Neural progenitor cell (in vitro differentiated cells): Measurements from ENCODE around the gene OLFM1. TPM values are rescaled to one million over a fixed set of nuclear protein-coding genes. Genes with fewer than 3 reads are reported as not detected.

Experiments
- DNase-seq: peaks from one replicate; pipeline ENCODE4 v3.0.0-alpha.2; 2016; ENCODE audit warnings: low spot score
- H2AFZ ChIP-seq: fragments of 200-600 bp; sonication (generic); replicated peaks from 2 replicates; pipeline ENCODE4 v1.6.1; 2016; ENCODE audit warnings: antibody characterized with exemption
- H3F3A ChIP-seq: fragments of 200-600 bp; sonication (generic); 2 replicates; pipeline ENCODE4 v1.6.1; 2016; ENCODE audit warnings: antibody characterized with exemption, low read depth
- H3K27ac ChIP-seq: fragments of 200-600 bp; sonication (generic); 2 replicates; pipeline ENCODE4 v1.5.1; 2016; ENCODE audit warnings: mild to moderate bottlenecking
- H3K27me3 ChIP-seq: fragments of 200-600 bp; sonication (generic); 2 replicates; pipeline ENCODE4 v1.6.1; 2016; ENCODE audit warnings: mild to moderate bottlenecking, moderate library complexity
- H3K36me3 ChIP-seq: fragments of 200-600 bp; sonication (generic); 2 replicates; pipeline ENCODE4 v1.5.1; 2016
- H3K4me1 ChIP-seq: fragments of 200-600 bp; sonication (generic); 2 replicates; pipeline ENCODE4 v1.6.1; 2016; ENCODE audit warnings: mixed run types
- H3K4me2 ChIP-seq: fragments of 200-600 bp; sonication (generic); 2 replicates; pipeline ENCODE4 v1.6.1; 2016
- H3K4me3 ChIP-seq: fragments of 200-600 bp; sonication (generic); 2 replicates; pipeline ENCODE4 v1.5.1; 2016
- H3K79me2 ChIP-seq: fragments of 200-600 bp; sonication (generic); 2 replicates; pipeline ENCODE4 v1.6.1; 2016; ENCODE audit warnings: low read depth
- H3K9ac ChIP-seq: fragments of 200-600 bp; sonication (generic); 2 replicates; pipeline ENCODE4 v1.6.1; 2016
- H3K9me3 ChIP-seq: fragments of 200-600 bp; sonication (generic); 2 replicates; pipeline ENCODE4 v1.5.1; 2016; ENCODE audit warnings: low read depth
- H4K20me1 ChIP-seq: fragments of 200-600 bp; sonication (generic); 2 replicates; pipeline ENCODE4 v1.6.1; 2016; ENCODE audit warnings: low read depth
- H3K27ac Mint-ChIP-seq: 3 replicates; pipeline ENCODE4 v1.8.0; 2021; ENCODE audit warnings: mixed read lengths
- H3K27me3 Mint-ChIP-seq: 2 replicates; pipeline ENCODE4 v1.8.0; 2022; ENCODE audit warnings: low read depth, mild to moderate bottlenecking, inconsistent platforms, moderate library complexity, mixed read lengths; ENCODE audit not compliant: insufficient read depth
- H3K36me3 Mint-ChIP-seq: 3 replicates; pipeline ENCODE4 v1.8.0; 2021; ENCODE audit warnings: mixed read lengths
- H3K4me1 Mint-ChIP-seq: 3 replicates; pipeline ENCODE4 v1.8.0; 2021; ENCODE audit warnings: mixed read lengths
- H3K4me3 Mint-ChIP-seq: 3 replicates; pipeline ENCODE4 v1.8.0; 2021; ENCODE audit warnings: mild to moderate bottlenecking, moderate library complexity, mixed read lengths
- H3K9me3 Mint-ChIP-seq: 3 replicates; pipeline ENCODE4 v1.8.0; 2020; ENCODE audit warnings: mixed read lengths
- CTCF ChIP-seq: fragments of 200-600 bp; sonication (generic); IDR thresholded peaks from 2 replicates; pipeline ENCODE4 v1.5.1; 2017; ENCODE audit warnings: antibody characterized with exemption, mild to moderate bottlenecking
- EZH2 ChIP-seq: fragments of 200-600 bp; sonication (generic); IDR thresholded peaks from 2 replicates; pipeline ENCODE4 v1.6.1; 2017; ENCODE audit warnings: antibody characterized with exemption, mild to moderate bottlenecking, moderate library complexity
- EZH2phosphoT487 ChIP-seq: fragments of 200-600 bp; sonication (generic); IDR thresholded peaks from 2 replicates; pipeline ENCODE4 v1.6.1; 2017; ENCODE audit warnings: antibody characterized with exemption
- total RNA-seq: library from RNA; depleted of rRNA; stranded (reverse); fragments of >200 nt; gene quantifications from 2 replicates; pipeline ENCODE4 v1.2.3, GENCODE V29; 2015; ENCODE audit warnings: low replicate concordance

OLFM1 gene
- total RNA-seq, 1 donor from 2014 or later = 4.0 TPM

GRCh38 chr9:135136481-135136880 lies 49.0 kb downstream of the OLFM1 start:
- Histone ChIP-seq H3K27me3 (peaks cover 17% of the 10 kb centered on the region), H3K79me2 (no peaks in the 10 kb centered on the region), H3K4me3 (no peak overlapping the region), H3K36me3 (no peaks in the 10 kb centered on the region), H3F3A (peaks cover 29% of the 10 kb centered on the region), H3K9ac (no peak overlapping the region), H3K27ac (no peak overlapping the region), H3K4me1 (peaks cover 17% of the 10 kb centered on the region), H3K9me3 (no peaks in the 10 kb centered on the region), H3K4me2 (no peak overlapping the region), H4K20me1 (peaks cover 20% of the 10 kb centered on the region), H2AFZ (no peak overlapping the region)
- Mint-ChIP-seq H3K27me3 (peaks cover 21% of the 10 kb centered on the region), H3K36me3 (no peaks in the 10 kb centered on the region), H3K9me3 (peaks cover 11% of the 10 kb centered on the region), H3K27ac (no peak overlapping the region), H3K4me1 (peaks cover 14% of the 10 kb centered on the region), H3K4me3 (no peak overlapping the region)
- DNase-seq = no peak
- no peak for TF ChIP-seq CTCF
- no peak for TF ChIP-seq EZH2
- no peak for TF ChIP-seq EZH2phosphoT487

GRCh38 chr9:135136991-135137832 lies 49.7 kb downstream of the OLFM1 start:
- Histone ChIP-seq H3K9me3 (no peaks in the 10 kb centered on the region), H3K27me3 (peaks cover 17% of the 10 kb centered on the region), H3K36me3 (no peaks in the 10 kb centered on the region), H2AFZ (no peak overlapping the region), H3K4me1 (peaks cover 17% of the 10 kb centered on the region), H3K79me2 (no peaks in the 10 kb centered on the region), H3K9ac (no peak overlapping the region), H3F3A (peaks cover 29% of the 10 kb centered on the region), H4K20me1 (peaks cover 20% of the 10 kb centered on the region), H3K27ac (no peak overlapping the region), H3K4me3 (no peak overlapping the region), H3K4me2 (peak overlapping the region; percentile 61)
- H3K9me3 Mint-ChIP-seq = peaks cover 10% of the 10 kb centered on the region
- no peak overlapping the region for H3K27ac Mint-ChIP-seq
- no peaks in the 10 kb centered on the region for H3K36me3 Mint-ChIP-seq
- TF ChIP-seq EZH2phosphoT487 (peak; percentile 49), EZH2 (no peak), CTCF (no peak)
- no peak overlapping the region for H3K4me3 Mint-ChIP-seq
- peaks cover 14% of the 10 kb centered on the region for H3K4me1 Mint-ChIP-seq
- H3K27me3 Mint-ChIP-seq = peaks cover 21% of the 10 kb centered on the region
- peak; percentile 90 for DNase-seq

- no peaks in the 10 kb centered on the region for H3K36me3 ChIP-seq
- H3K4me3 ChIP-seq = no peak overlapping the region
- H3F3A ChIP-seq = peaks cover 29% of the 10 kb centered on the region
- Mint-ChIP-seq H3K9me3 (peaks cover 10% of the 10 kb centered on the region), H3K36me3 (no peaks in the 10 kb centered on the region), H3K27me3 (peaks cover 19% of the 10 kb centered on the region), H3K27ac (no peak overlapping the region), H3K4me3 (peak overlapping the region; percentile 24), H3K4me1 (peaks cover 14% of the 10 kb centered on the region)
- H3K9me3 ChIP-seq = no peaks in the 10 kb centered on the region
- peak overlapping the region; percentile 61 for H3K4me2 ChIP-seq
- H3K9ac ChIP-seq = no peak overlapping the region
- peaks cover 17% of the 10 kb centered on the region for H3K4me1 ChIP-seq
- no peaks in the 10 kb centered on the region for H3K79me2 ChIP-seq
- H2AFZ ChIP-seq = no peak overlapping the region
- no peak for DNase-seq
- peaks cover 17% of the 10 kb centered on the region for H3K27me3 ChIP-seq
- H4K20me1 ChIP-seq = peaks cover 20% of the 10 kb centered on the region
- no peak overlapping the region for H3K27ac ChIP-seq
- no peak for TF ChIP-seq CTCF
- no peak for TF ChIP-seq EZH2phosphoT487
- no peak for TF ChIP-seq EZH2
Observed at GRCh38 chr9:135138078-135138855, 50.8 kb downstream of the OLFM1 start.
